HG02938 (cell line): ENCODE results near the gene IRAK2.
A peak's percentile ranks its signal among the peaks of the same experiment; 100 is the strongest.
"Not testable (repeated sequence)": the region's sequence is repeated elsewhere in the genome, so short reads cannot be mapped to it uniquely, and the experiment has no call there.

ENCODE experiments used
- ATAC-seq: cut with Tn5 transposase; IDR thresholded peaks from one replicate; pipeline ENCODE4 v1.9.1; 2021; ENCODE audit warnings: mild to moderate bottlenecking, moderate library complexity; ENCODE audit not compliant: unreplicated experiment

Gene IRAK2

DNA sequence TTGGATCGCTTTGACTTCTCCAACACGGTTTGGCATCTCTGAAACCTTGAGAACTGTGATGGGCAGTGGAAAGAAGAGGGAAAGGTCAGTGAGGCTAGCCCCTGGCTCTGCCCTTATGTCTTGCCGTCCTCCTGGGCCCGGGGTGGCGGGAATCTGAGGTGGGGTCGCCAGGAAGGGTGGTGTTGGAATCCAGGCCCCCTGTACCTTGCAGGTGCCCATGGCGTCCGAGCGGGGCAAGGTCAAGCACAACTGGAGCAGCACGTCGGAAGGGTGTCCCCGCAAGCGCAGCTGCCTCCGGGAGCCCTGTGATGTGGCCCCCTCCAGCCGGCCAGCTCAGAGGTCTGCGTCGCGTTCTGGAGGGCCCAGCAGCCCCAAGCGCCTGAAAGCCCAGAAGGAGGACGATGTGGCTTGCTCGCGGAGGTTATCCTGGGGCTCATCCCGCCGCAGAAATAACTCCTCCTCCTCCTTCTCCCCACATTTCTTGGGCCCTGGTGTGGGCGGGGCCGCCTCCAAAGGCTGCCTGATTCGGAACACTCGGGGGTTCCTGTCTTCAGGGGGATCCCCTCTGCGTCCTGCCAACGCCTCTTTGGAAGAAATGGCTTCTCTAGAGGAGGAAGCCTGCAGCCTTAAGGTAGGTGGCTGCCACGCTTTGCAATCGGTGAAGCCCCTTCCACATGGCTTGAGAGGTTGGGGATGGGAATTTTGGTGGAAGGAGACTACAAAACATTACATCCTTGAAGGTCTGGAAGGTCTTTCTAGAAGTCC is 84.4 kb downstream of the IRAK2 start:
- ATAC-seq = no peak

DNA sequence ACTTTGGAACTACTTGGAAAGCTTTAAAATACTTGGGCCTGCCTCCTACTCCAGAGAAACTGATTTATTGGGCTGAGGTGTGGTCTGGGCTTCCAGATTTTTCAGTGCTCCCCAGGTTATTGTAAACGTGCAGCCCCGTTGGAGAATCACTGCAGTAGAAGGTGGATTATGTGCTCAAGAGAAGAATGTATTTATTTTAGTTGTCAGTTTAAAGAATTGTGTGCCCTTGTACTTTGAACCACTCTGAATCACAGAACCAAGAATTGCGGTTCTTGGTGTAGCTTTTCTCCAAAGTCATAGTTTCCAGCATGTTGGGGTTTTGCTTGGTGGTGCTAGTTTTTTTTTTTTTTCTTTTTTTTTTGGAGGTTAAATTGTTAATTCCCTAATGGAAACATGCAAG is 85.1 kb downstream of the IRAK2 start:
- ATAC-seq = no peak

DNA sequence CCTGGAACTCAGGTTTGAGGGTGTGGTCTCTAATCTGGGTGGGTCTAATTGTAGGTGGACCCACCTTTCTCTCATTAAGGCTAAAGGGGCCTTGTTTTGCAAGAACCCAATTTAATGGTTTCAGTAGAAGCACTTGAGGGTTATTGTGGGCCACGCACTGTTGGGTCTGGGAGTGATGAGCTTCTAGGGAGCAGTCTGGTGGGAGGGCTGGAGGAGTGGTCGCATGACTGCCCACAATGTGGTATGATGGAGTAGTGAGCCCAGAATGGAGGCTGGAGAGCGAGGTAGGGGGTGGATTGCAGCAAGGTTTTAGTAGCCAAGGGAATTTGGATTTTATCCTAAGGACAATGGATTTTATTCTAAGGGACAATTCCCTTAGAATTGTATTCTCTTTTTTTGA is 86.3 kb downstream of the IRAK2 start:
- ATAC-seq = no peak

DNA sequence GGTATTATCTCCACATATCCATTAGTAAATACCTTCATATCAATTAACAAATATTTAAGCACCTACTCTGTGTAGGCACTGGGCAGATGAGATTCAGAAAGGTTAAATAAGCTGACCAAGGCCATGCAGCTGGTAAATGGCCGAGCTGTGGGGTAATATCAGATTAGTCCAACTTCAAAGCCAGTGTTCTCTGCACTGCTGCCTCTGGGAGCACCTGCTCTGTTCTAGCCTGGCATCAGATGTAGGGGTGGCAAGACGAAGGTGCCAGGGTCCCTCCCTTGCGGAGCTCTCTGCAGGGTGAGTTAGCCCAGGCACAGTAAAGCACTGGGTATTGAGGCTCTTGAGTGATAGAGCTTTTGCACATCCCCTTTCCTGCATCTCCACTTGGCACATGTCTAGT is 89.0 kb downstream of the IRAK2 start:
- no peak for ATAC-seq

DNA sequence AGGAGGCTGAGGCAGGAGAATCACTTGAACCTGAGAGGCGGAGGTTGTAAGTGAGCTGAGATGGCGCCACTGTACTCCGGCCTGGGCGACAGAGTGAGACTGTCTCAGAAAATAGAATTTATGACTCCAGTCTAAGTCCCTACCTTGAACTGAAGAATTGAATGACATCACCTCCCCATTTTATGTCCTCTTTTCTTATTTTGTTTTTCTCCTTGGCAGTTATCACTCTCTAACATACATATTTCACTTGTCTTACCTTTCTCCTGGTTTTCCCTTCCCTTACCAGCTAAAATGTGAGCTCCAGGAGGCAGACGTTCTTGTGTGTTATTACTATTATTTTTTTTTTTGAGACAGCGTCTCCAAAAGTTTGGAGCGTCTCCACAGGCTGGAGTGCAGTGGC is 91.1 kb downstream of the IRAK2 start:
- no peak for ATAC-seq

DNA sequence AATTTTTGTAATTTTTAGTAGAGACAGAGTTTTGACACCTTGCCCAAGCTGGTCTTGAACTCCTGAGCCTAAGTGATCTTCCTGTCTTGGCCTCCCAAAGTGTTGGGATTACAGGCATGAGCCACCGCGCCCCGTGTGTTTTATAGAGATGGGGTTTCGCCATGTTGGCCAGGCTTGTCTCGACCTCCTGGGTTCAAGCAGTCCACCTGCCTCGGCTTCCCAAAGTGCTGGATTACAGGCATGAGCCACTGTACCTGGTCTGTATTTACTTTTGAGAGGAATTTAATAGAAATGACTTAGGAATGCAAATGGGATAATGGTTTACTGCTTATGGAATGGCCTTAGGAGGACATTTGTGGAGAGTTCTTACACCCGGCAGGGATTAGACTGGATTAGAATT is 94.3 kb downstream of the IRAK2 start:
- no peak for ATAC-seq

DNA sequence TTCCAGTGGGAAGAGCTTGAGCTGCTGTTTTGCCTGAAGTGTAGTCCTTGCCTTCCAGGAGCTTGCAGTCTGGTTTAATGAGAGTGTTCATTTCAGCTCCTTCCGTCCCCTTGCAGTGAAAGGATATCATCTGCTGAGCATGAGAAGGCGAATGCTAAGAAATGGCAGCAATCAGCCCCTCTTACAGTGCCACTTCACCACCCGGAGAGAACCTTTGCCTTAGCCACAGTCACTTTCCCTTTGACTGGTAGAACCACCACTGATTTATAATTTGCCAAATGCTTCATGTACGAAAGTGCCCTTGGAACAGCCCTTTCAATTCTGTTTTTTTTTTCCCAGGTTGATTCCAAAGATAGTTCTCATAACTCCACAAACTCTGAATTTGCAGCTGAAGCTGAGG is 95.1 kb downstream of the IRAK2 start:
- no peak for ATAC-seq

DNA sequence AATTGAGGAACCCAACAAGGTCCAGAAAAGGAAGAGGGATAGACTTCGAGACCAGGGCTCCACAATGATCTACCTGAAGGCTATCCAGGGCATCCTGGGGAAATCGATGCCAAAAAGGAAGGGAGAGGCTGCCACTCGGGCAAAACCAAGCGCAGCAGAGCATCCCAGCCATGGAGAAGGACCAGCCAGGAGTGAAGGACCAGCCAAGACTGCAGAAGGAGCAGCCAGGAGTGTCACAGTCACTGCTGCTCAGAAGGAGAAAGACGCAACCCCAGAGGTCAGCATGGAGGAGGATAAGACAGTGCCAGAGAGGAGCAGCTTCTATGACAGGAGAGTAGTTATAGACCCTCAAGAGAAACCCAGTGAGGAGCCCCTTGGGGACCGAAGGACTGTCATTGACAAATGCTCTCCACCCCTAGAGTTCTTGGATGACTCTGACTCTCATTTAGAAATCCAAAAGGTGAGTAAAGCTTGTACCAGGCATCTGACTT is 95.5 kb downstream of the IRAK2 start:
- ATAC-seq = no peak

DNA sequence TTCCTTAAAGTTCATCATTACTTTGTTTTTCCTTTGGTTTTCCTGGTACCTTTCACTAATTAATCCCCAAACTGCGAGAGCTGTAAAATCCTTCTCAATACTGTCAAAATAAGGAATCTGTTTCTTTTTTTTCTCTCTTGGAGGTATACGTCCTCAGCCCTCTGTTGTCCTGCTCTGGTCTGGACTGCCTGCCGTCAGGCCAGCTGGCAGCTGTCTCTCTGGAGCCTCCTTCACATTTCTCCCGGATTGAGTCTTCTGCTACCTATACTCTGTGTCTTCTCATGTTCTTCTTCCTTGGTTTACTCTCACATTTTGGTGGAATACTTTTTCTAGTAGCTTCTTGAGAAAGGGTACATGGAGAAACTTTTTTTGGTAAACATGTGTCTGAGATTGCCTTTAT is 97.3 kb downstream of the IRAK2 start:
- no peak for ATAC-seq

DNA sequence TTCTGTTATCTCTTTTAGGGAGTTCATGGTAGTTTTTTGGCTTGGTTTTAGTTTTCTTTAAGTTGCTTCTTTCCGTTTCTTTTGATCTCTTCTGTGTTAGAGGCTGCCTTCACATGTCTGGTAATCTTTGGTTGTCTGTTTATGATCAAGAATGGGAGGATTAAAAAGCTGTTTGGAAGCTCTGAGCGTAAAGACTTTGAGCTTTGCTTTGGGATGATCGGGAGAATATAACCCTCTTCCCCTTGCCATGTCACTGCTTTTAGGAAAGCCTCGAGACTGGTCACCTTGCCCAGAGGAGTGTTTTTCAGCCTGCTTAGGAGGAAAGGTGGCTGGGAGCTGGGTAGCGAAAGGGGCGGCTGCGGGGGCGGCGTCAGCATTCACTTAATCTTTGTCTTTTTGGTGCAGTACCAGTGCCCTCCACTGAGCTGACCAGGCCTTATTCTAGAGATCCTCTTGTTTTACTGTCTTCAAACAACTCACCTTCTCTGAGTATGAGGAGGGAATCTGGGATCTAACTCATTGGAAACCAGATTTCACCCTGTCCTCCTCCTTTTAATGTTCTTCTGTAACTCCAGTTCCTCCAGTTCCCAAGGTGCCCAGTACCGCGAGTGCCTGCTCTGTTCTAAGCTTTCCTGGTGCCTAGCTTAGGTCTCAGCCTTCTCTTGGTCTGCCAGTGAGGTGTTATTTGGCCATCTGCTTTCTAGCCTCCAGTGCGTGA is 99.1 kb downstream of the IRAK2 start:
- ATAC-seq = peak; percentile 82

DNA sequence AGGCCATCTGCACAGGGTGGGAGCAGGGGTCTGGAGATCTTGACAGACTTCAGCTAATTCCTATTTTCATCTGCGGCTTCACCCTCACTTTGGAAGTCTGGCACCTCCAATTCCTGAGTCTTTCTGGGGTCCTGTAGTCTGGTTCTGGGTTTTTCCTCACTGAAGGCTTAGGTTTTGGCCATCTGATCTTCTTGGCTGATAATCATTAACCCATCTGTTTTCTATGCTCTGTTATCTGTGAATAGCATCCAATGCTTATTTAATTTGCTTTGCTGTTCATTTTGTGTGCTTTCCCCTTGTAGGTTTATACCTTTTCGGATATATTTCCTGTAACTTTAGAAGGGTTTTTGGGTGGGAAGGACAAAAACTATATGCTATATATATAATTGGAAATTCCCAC is 101.1 kb downstream of the IRAK2 start:
- no peak for ATAC-seq

DNA sequence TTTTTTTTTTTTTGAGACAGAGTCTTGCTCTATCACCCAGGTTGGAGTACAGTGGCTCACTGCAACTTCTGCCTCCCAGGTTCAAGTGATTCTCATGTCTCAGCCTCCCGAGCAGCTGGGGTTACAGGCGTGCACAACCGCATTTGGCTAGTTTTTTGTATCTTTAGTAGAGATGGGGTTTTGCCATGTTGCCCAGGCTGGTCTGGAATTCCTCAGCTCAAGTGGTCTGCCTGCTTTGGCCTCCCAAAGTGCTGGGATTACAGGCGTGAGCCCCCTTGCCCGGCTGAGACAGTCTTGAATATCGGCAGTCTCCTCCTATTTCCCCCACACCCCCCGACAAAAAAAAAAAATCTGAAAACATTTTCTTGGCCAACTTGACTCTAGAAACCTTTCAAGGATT is 102.2 kb downstream of the IRAK2 start:
- not testable (repeated sequence) for ATAC-seq

DNA sequence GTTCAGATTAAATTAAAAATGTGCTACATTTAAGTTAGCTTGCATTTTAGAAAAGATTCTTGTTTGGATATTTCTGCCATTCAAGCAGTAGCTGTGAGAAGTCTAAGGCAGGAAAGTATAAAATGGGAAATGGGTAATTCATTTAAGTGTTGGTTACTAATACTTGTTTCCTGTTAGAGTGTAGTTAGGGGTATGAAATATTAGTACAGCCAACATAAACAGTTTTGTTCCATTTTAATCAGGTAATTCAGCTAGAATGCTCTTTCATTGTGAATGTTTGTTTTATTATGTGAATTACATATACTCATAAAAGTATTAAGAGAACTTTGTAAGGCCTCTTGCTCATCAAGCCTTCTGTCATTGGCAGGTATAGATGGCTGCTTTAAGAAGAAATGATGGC is 103.4 kb downstream of the IRAK2 start:
- ATAC-seq = no peak

DNA sequence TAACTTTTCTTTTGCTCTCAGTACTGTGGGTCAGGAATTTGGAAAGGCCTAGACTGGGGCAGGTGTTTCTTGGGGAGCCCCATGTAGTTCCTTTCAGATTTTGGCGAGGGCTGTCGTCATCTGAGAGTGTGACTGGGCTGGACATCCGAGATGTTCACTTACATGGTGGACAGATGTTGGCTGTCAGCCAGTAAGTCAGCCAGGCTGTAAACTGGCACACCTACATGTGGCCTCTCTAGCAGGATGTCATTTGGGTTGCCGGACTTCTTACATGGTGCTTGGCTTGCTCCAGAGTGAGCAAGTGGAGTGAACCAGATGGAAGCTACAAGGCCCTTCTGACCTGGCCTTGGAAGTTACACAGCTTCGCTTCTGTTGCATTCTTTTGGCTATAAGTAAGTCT is 104.2 kb downstream of the IRAK2 start:
- ATAC-seq = no peak

DNA sequence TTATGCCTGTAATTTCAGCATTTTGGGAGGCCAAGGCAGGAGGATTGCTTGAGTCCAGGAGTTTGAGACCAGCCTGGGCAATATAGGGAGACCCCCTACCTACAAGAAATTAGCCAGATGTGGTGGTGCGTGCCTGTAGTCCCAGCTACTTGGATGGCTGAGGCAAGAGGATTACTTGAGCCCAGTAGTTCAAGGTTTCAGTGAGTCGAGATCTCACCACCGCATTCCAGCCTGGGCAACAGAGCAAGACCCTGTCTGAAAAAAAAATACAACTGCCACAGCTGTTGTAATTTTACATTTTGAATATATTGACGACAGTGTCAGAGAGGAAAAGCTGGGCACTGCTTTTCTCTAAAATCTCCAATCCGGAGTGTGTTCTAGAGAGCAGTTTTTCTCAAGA is 104.7 kb downstream of the IRAK2 start:
- no peak for ATAC-seq

DNA sequence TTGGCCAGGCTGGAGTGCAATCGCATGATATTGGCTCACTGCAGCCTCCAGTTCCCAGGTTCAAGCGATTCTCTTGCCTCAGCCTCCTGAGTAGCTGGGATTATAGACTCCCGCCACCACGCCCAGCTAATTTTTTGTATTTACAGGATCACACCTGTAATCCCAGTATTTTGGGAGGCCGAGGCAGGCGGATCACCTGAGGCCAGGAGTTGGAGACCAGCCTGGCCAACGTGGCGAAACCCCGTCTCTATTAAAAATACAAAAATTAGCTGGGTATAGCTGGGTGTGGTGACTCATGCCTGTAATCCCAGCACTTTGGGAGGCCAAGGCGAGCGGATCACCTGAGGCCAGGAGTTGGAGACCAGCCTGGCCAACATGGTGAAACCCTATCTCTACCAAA is 107.8 kb downstream of the IRAK2 start:
- not testable (repeated sequence) for ATAC-seq

DNA sequence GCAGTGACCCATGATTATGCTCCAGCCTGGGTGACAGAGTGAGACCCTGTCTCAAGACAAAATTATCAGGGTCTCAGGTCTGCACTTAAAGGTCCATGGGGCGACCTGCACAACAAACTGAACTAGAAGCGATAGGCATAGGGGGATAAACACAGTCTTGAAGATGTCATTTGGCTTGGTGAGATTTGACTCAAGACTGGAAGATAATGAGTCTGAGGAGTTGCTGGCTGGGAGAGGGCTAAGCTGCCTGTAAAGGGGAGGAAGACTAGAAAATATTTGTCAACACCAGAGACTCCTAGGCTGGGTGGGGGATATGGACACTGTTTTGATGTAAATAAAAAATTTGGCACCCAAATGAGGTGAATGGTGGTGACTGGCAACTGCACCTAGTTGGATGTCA is 108.3 kb downstream of the IRAK2 start:
- no peak for ATAC-seq

DNA sequence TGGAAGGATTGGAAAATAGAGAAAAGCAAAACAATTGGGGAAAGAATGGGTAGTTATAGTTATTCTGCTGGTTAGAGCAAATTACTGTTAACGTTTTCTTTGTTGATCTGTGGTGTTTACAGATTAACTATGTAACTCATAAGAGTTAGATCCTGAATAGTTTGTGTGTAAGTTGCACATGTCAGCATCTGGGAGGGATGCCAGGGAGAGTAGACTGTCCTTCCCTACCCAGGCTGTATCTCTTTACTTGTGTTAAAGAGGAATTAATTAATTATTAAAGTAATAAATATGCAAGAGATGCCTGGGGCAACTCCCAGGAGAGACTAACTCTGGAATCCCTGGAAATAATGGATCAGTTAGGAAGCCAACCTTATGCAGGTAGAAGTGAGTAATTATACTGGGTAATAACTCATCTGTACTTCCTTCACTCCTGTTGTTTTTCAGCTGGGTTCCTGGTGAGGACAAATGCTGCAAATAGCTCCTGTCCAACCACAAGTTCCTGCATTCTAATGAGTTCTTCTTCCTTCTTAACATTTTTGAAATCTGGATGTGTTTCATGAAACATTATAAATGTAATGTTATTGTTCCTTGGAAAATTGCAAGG is 109.1 kb downstream of the IRAK2 start:
- ATAC-seq = no peak

DNA sequence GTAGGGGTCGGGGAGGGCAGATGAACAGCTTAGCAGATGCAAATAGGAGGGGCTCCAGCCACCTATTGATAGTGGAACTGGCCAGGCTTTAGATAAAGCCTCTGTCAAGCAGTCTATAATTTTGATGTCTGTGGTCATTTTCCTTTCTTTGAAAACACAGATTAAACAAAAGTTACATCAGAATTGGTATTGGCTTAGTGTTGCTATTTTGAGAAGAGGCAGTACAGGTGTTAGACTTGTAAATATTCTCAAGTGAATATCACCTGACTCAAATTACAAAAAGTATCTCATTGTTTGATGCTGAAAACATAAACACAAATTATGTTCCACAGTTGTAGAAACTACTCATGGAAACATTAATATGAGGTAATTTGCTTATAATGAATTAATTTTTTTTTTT is 109.9 kb downstream of the IRAK2 start:
- no peak for ATAC-seq

DNA sequence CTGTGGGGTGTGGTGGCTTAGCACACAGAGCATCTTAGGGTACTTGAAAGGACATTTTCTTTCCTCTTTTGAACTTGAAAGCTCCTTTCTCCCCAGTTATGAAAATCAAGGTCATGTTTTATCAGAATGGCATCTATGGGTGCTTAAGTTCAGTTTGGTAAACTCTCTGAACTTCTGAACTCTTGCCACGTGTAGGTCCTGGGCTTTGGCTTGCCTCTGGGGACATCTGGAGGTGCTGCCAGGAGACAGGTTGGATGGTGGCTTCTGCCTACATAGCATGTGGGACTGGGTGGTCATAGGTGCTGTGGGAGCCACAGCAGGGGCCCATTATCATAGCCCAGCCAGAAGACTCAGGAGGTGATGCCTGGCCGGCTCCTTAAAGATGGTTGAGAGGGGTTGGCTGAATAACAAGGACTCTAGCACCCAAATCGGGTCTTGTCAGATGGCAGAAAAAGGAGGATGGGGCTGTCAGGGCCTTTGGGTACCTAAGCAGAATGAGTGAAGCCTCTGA is 112.5 kb downstream of the IRAK2 start:
- no peak for ATAC-seq

DNA sequence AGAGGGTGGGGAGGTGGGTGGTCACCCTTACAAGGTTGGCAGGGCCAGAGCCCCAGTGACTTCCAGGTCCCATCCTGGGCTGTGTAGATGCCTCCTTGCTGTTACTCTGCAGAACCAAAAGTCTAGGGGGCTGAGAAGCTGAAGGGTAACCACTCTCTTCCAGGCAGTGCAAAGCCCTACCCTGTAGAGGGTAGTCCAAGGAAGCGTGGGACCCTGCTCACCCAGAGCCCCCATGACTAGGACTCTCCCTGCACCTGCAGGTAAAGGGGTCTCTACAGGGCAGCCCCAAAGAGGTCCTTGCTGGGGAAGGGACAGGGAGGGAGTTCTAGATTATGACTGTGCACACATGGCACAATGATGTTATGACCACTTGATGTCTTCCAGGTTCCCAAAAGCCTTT is 113.8 kb downstream of the IRAK2 start:
- no peak for ATAC-seq
